ENCODE data around the gene SPTBN1.

The SPTBN1 gene

GRCh38 chr2:54655046-54655809, 199.1 kb downstream of the SPTBN1 start:
- H3K27ac ChIP-seq (ENCODE audit: poor library complexity, severe bottlenecking): no peak overlapping the region
- H3K36me3 ChIP-seq (ENCODE audit: low read depth): peaks cover 100% of the 10 kb centered on the region
- no peak for DNase-seq (ENCODE audit: low spot score)

GRCh38 chr2:54656863-54657262, 200.7 kb downstream of the SPTBN1 start:
- Histone ChIP-seq H3K27ac (ENCODE audit: poor library complexity, severe bottlenecking) (no peak overlapping the region), H3K36me3 (ENCODE audit: low read depth) (peaks cover 100% of the 10 kb centered on the region), H3K9me3 (ENCODE audit: severe bottlenecking) (no peaks in the 10 kb centered on the region), H3K4me1 (ENCODE audit: insufficient read depth, poor library complexity, severe bottlenecking) (no peaks in the 10 kb centered on the region), H3K27me3 (ENCODE audit: insufficient read depth, poor library complexity, severe bottlenecking) (no peaks in the 10 kb centered on the region), H3K4me3 (ENCODE audit: severe bottlenecking) (no peak overlapping the region)
- TF ChIP-seq CTCF (IDR thresholded peaks at IDR 0.05; ENCODE audit: poor library complexity, severe bottlenecking): no peak
- no peak for DNase-seq (ENCODE audit: low spot score)
- no peak for ATAC-seq (ENCODE audit: low read depth)

More at GRCh38 chr2:54655046-54655809, 199.1 kb downstream of the SPTBN1 start:
- H3K9me3 ChIP-seq (ENCODE audit: severe bottlenecking): no peaks in the 10 kb centered on the region
- ATAC-seq (ENCODE audit: low read depth): no peak
- no peaks in the 10 kb centered on the region for H3K27me3 ChIP-seq (ENCODE audit: insufficient read depth, poor library complexity, severe bottlenecking)
- no peaks in the 10 kb centered on the region for H3K4me1 ChIP-seq (ENCODE audit: insufficient read depth, poor library complexity, severe bottlenecking)
- no peak overlapping the region for H3K4me3 ChIP-seq (ENCODE audit: severe bottlenecking)
- TF ChIP-seq CTCF (IDR thresholded peaks at IDR 0.05; ENCODE audit: poor library complexity, severe bottlenecking): no peak

GRCh38 chr2:54657664-54658083, 201.5 kb downstream of the SPTBN1 start:
- Histone ChIP-seq H3K4me1 (ENCODE audit: insufficient read depth, poor library complexity, severe bottlenecking) (no peaks in the 10 kb centered on the region), H3K4me3 (ENCODE audit: severe bottlenecking) (no peak overlapping the region), H3K27me3 (ENCODE audit: insufficient read depth, poor library complexity, severe bottlenecking) (no peaks in the 10 kb centered on the region), H3K9me3 (ENCODE audit: severe bottlenecking) (no peaks in the 10 kb centered on the region), H3K36me3 (ENCODE audit: low read depth) (peaks cover 100% of the 10 kb centered on the region), H3K27ac (ENCODE audit: poor library complexity, severe bottlenecking) (no peak overlapping the region)
- TF ChIP-seq CTCF (IDR thresholded peaks at IDR 0.05; ENCODE audit: poor library complexity, severe bottlenecking): peak; percentile 50
- ATAC-seq (ENCODE audit: low read depth): peak; percentile 58
- DNase-seq (ENCODE audit: low spot score): no peak

GRCh38 chr2:54658564-54659071, 202.5 kb downstream of the SPTBN1 start:
- Histone ChIP-seq H3K36me3 (ENCODE audit: low read depth) (peaks cover 100% of the 10 kb centered on the region), H3K27me3 (ENCODE audit: insufficient read depth, poor library complexity, severe bottlenecking) (no peaks in the 10 kb centered on the region), H3K4me1 (ENCODE audit: insufficient read depth, poor library complexity, severe bottlenecking) (no peaks in the 10 kb centered on the region), H3K27ac (ENCODE audit: poor library complexity, severe bottlenecking) (no peak overlapping the region), H3K4me3 (ENCODE audit: severe bottlenecking) (no peak overlapping the region), H3K9me3 (ENCODE audit: severe bottlenecking) (no peaks in the 10 kb centered on the region)
- no peak for TF ChIP-seq CTCF (IDR thresholded peaks at IDR 0.05; ENCODE audit: poor library complexity, severe bottlenecking)
- ATAC-seq (ENCODE audit: low read depth) (no peak), DNase-seq (ENCODE audit: low spot score) (no peak)

- ATAC-seq (ENCODE audit: low read depth) (no peak), DNase-seq (ENCODE audit: low spot score) (no peak)
- Histone ChIP-seq H3K36me3 (ENCODE audit: low read depth) (peaks cover 100% of the 10 kb centered on the region), H3K4me1 (ENCODE audit: insufficient read depth, poor library complexity, severe bottlenecking) (no peaks in the 10 kb centered on the region), H3K27me3 (ENCODE audit: insufficient read depth, poor library complexity, severe bottlenecking) (no peaks in the 10 kb centered on the region), H3K27ac (ENCODE audit: poor library complexity, severe bottlenecking) (no peak overlapping the region), H3K9me3 (ENCODE audit: severe bottlenecking) (no peaks in the 10 kb centered on the region), H3K4me3 (ENCODE audit: severe bottlenecking) (no peak overlapping the region)
- TF ChIP-seq CTCF (IDR thresholded peaks at IDR 0.05; ENCODE audit: poor library complexity, severe bottlenecking): no peak
Measured at GRCh38 chr2:54659527-54659926, 203.4 kb downstream of the SPTBN1 start.

Measured in RWPE2 (cell line).